ENCODE results near the gene OVOL3.
"Not testable (repeated sequence)": the region's sequence is repeated elsewhere in the genome, so short reads cannot be mapped to it uniquely, and the experiment has no call there.

The OVOL3 gene

GRCh38 chr19:36131221-36131620 is 20.3 kb downstream of the OVOL3 start:
- DNase-seq (ENCODE audit: low spot score); FAIRE-seq: not testable (repeated sequence)

GRCh38 chr19:36134867-36135266 is 23.9 kb downstream of the OVOL3 start:
- FAIRE-seq; DNase-seq (ENCODE audit: low spot score): not testable (repeated sequence)

- FAIRE-seq (peak; percentile 26), DNase-seq (ENCODE audit: low spot score) (peak; percentile 66)
These were observed 26.2 kb downstream of the OVOL3 start for GRCh38 chr19:36136964-36137686.

- no peak for FAIRE-seq
These were observed 28.2 kb downstream of the OVOL3 start for GRCh38 chr19:36139120-36139472.

GRCh38 chr19:36139473-36140303 is 28.7 kb downstream of the OVOL3 start, which contains the start of gene CAPNS1:
TSS of gene CAPNS1 (plus strand) at chr19:36140066. CDS start at chr19:36141012, 946 bp downstream.
- FAIRE-seq (peak; percentile 50), DNase-seq (ENCODE audit: low spot score) (peak; percentile 88)

More at GRCh38 chr19:36139120-36139472, 28.2 kb downstream of the OVOL3 start:
- no peak for DNase-seq (ENCODE audit: low spot score)

- FAIRE-seq: no peak
- DNase-seq (ENCODE audit: low spot score): peak; percentile 7
These were observed 29.5 kb downstream of the OVOL3 start for GRCh38 chr19:36140304-36141038.

GRCh38 chr19:36141039-36141927 is 30.3 kb downstream of the OVOL3 start:
- DNase-seq (ENCODE audit: low spot score) (peak; percentile 70), FAIRE-seq (no peak)

GRCh38 chr19:36142046-36142445 is 31.1 kb downstream of the OVOL3 start:
- no peak for FAIRE-seq

GRCh38 chr19:36142496-36142895 is 31.6 kb downstream of the OVOL3 start:
- DNase-seq (ENCODE audit: low spot score) (no peak), FAIRE-seq (no peak)

More at GRCh38 chr19:36142046-36142445, 31.1 kb downstream of the OVOL3 start:
- DNase-seq (ENCODE audit: low spot score): no peak

- no peak for FAIRE-seq
- DNase-seq (ENCODE audit: low spot score): no peak
These were observed 33.7 kb downstream of the OVOL3 start for GRCh38 chr19:36144624-36145023.

GRCh38 chr19:36149673-36150406 is 38.9 kb downstream of the OVOL3 start:
- FAIRE-seq (no peak), DNase-seq (ENCODE audit: low spot score) (no peak)

GRCh38 chr19:36150586-36150985 is 39.6 kb downstream of the OVOL3 start:
- DNase-seq (ENCODE audit: low spot score): no peak
- no peak for FAIRE-seq

GRCh38 chr19:36151144-36152018 is 40.4 kb downstream of the OVOL3 start:
- DNase-seq (ENCODE audit: low spot score) (no peak), FAIRE-seq (no peak)

- FAIRE-seq (no peak), DNase-seq (ENCODE audit: low spot score) (no peak)
These were observed 41.0 kb downstream of the OVOL3 start for GRCh38 chr19:36152019-36152351.

GRCh38 chr19:36152352-36153091 is 41.6 kb downstream of the OVOL3 start, which contains the start of gene COX7A1:
TSS of gene COX7A1 (minus strand) at chr19:36152447. CDS start at chr19:36152407, 40 bp downstream.
- FAIRE-seq (no peak), DNase-seq (ENCODE audit: low spot score) (no peak)

- FAIRE-seq: no peak
- DNase-seq (ENCODE audit: low spot score): no peak
These were observed 42.2 kb downstream of the OVOL3 start for GRCh38 chr19:36153126-36153525.

GRCh38 chr19:36160821-36161596 is 50.1 kb downstream of the OVOL3 start:
- DNase-seq (ENCODE audit: low spot score): no peak
- FAIRE-seq: no peak

All from RCC 7860 (cell line).